HG03520 (cell line): ENCODE results near the gene SEMA3F.

Source experiments
- ATAC-seq: cut with Tn5 transposase; IDR thresholded peaks from one replicate; pipeline ENCODE4 v1.9.1; 2021; ENCODE audit warnings: mild to moderate bottlenecking, moderate library complexity; ENCODE audit not compliant: unreplicated experiment

SEMA3F gene

GRCh38 chr3:50169232-50169832 lies 14.2 kb downstream of the SEMA3F start:
- ATAC-seq: no peak

DNA sequence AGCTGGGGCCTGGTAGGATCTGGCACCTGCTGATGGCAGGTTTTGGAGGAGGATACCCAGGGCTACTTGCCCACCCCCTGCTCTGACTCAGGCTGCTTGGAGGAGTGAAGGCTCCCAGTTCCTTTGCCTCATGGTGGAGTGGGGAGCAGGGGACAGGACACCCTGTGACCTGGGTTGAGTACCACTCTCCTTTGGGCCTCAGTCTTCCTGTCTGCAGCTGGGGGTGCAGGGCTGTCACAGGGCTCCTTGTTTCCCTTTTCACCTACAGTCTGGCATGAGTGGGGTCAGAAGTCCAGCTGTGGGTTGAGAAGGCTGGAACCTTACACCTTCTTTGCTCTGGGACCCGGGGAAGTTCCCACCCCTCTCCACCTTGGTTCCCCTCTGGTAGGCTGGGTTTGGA lies 14.7 kb downstream of the SEMA3F start:
- no peak for ATAC-seq

DNA sequence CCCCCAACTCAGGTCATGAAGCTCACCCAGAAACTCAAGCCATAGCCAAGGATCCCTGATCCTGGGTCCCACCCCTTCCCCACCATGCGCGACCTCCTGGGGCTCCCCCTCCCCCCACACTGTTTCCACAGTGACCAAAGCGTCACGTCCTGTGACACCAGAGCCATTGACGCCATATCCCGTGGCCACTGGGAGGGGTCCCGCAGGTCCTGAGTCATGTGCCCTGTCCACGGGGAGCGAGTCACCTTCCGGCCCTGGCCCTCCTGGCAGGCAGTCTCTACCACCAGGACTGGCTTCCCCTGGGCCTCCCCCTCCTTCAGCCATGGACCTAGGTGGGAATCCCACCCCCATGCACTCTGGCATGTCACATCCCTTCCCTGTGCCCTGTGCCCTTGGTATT lies 15.6 kb downstream of the SEMA3F start:
- no peak for ATAC-seq

DNA sequence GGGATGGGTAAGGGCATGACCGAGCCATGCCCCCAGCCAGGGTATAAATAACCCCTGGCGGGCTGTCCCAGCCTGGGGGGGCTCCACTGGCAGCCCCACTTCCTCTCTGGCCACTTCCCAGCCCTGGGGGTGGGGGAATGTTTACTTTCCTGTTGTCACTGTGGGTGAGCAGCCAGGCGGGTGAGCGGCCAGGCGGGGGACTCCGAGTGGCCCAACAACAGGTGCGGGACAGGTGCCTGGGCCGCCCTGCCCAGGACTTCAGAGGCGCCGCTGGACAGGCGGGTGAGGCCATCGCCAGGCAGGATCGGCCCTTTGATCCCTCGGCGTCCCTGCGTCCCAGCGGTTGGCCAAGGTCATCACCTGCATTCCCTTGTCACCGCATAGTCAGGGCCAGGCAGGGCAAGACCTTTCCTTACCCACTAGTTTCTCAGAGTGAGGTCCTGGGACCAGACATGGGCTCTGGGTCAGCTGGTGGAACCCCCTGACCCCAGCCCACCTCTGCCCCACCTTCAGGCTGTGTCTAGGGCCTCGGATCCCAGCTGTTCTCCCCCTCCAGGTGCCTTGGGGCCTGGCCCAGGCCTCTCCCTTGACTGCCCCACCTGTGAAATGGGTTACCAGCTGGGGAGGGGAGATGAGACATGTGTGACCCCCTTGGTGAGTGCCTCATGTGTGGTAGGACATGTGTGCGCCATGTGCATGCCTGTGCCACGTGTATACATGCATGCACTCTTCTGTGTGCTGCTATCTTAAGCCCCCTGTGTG lies 16.6 kb downstream of the SEMA3F start:
- no peak for ATAC-seq

GRCh38 chr3:50172626-50173220 lies 17.6 kb downstream of the SEMA3F start:
- no peak for ATAC-seq

DNA sequence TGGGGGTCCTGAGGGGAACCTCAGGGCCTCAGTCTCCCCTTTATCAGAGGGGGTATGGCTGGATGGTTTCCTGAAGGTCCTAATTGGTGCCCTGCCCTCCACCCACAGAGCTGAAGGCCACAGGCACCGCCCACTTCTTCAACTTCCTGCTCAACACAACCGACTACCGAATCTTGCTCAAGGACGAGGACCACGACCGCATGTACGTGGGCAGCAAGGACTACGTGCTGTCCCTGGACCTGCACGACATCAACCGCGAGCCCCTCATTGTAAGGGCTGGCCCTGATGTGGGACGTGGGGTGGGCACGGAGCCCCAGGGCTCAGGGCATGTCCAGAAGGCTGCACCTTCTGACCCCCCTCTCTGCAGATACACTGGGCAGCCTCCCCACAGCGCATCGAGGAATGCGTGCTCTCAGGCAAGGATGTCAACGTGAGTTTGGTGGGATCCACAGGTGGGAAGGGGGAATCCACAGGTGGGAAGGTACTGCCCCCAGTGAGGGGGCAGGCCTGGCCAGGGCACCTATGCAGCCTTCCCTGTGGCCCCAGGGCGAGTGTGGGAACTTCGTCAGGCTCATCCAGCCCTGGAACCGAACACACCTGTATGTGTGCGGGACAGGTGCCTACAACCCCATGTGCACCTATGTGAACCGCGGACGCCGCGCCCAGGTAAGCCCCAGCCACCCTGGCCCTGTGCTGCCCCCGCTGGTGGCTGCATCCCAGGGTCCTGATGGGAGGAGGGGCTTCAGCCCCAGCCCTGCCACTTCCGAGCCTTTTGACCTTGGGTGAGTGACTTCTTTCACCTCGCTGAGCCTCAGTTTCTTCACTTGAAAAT lies 18.8 kb downstream of the SEMA3F start:
- ATAC-seq: no peak

- no peak for ATAC-seq
Measured at GRCh38 chr3:50174517-50174895, 19.4 kb downstream of the SEMA3F start.

GRCh38 chr3:50174947-50175524 lies 19.9 kb downstream of the SEMA3F start:
- ATAC-seq: no peak

DNA sequence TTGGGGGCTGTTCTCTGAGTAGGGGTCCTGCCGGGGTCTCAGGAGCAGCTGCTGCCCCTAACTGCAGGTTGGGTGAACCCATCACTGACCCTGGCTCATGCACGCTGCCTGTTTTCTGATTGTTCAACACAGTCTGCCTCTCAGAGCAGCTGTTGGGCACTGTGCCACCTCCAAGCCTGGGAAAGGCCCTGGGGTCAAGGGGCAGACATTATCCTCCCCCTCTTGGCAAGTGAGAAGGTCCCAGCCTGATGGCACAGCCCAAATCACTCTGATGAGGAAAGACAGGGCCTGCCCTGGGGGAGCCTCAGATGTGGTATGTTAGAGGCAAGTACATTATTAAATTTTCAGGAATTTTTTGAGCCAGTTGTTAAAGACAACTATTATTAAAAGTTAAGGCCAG lies 22.2 kb downstream of the SEMA3F start:
- ATAC-seq: no peak

GRCh38 chr3:50179710-50180109 lies 24.6 kb downstream of the SEMA3F start:
- no peak for ATAC-seq

DNA sequence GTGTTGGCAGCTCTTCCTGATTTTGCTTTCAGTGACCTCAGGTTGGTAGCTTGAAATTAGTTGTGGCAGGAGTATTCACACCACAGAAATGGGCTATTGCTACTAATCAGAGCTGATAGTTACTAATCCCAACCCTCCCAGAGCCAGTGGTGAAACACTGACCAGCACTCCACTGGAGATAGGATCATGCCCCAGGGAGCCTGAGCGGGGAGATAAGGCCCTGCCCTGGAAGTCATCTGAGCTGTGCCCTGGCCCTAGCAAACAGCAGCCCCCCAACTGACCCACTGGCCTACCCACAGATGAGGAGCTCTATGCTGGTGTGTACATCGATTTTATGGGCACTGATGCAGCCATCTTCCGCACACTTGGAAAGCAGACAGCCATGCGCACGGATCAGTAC lies 26.9 kb downstream of the SEMA3F start:
- ATAC-seq: no peak

DNA sequence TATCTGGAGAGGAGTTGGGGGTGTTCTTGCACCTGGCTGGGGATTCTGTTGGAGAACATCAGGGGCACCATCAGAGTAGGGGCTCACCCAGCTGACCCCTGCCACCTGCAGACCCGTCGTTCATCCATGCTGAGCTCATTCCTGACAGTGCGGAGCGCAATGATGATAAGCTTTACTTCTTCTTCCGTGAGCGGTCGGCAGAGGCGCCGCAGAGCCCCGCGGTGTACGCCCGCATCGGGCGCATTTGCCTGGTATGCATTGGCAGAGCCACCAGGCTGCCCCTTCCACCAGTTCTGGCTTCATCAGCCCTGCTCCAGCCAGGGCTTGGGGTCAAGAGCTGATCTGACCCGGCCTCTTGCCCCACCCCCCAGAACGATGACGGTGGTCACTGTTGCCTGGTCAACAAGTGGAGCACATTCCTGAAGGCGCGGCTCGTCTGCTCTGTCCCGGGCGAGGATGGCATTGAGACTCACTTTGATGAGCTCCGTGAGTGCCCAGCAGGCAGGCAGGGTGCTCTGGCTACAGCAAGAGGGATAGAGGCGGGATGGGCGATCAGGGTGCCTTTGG lies 27.5 kb downstream of the SEMA3F start:
- ATAC-seq: no peak

- ATAC-seq: no peak
Measured at GRCh38 chr3:50183755-50184154, 28.6 kb downstream of the SEMA3F start.

GRCh38 chr3:50184242-50184978 lies 29.3 kb downstream of the SEMA3F start:
- ATAC-seq: no peak

DNA sequence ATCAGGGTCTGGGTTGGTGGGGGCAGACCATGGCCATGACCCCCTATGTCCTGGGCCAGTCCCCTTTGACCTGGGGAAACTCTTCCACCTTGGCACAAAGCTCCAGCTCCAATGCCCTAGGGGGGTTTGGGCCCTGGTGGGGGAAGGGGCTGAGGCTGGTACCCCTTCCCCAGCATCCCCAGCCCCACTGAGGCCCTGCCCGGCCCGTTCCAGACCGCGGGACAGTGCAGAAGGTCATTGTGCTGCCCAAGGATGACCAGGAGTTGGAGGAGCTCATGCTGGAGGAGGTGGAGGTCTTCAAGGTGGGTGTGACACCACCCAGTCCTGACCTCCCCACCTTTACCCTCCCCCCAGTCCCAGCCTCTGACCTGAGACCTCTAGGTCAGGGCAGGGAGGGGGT lies 30.1 kb downstream of the SEMA3F start:
- ATAC-seq: no peak

- no peak for ATAC-seq
Measured at GRCh38 chr3:50186096-50186495, 31.0 kb downstream of the SEMA3F start.

DNA sequence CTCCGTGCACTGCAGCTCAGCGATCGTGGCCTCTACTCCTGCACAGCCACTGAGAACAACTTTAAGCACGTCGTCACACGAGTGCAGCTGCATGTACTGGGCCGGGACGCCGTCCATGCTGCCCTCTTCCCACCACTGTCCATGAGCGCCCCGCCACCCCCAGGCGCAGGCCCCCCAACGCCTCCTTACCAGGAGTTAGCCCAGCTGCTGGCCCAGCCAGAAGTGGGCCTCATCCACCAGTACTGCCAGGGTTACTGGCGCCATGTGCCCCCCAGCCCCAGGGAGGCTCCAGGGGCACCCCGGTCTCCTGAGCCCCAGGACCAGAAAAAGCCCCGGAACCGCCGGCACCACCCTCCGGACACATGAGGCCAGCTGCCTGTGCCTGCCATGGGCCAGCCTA lies 32.6 kb downstream of the SEMA3F start:
- no peak for ATAC-seq

GRCh38 chr3:50189274-50189673 lies 34.1 kb downstream of the SEMA3F start:
- ATAC-seq: no peak

- no peak for ATAC-seq
Measured at GRCh38 chr3:50189989-50190388, 34.9 kb downstream of the SEMA3F start.
